HFFc6 (cell line): Measurements from ENCODE around the gene PRDM10. TPM values are rescaled to one million over a fixed set of nuclear protein-coding genes. Genes with fewer than 3 reads are reported as not detected.
A peak's percentile ranks its signal among the peaks of the same experiment; 100 is the strongest.

ENCODE experiments used
- DNase-seq: peaks from one replicate; pipeline ENCODE4 v3.0.0-alpha.2; 2018
- H3K27ac Mint-ChIP-seq: 2 replicates; pipeline ENCODE4 v1.8.0; 2020; ENCODE audit warnings: mild to moderate bottlenecking, mixed read lengths
- H3K27me3 Mint-ChIP-seq: 2 replicates; pipeline ENCODE4 v1.8.0; 2021; ENCODE audit warnings: mild to moderate bottlenecking, moderate library complexity, mixed read lengths; ENCODE audit not compliant: insufficient read depth
- H3K36me3 Mint-ChIP-seq: 2 replicates; pipeline ENCODE4 v1.8.0; 2021; ENCODE audit warnings: low read depth, mixed read lengths
- H3K4me1 Mint-ChIP-seq: 2 replicates; pipeline ENCODE4 v1.8.0; 2020; ENCODE audit warnings: low read depth, mixed read lengths
- H3K4me3 Mint-ChIP-seq: 2 replicates; pipeline ENCODE4 v1.8.0; 2020; ENCODE audit warnings: mild to moderate bottlenecking, moderate library complexity, mixed read lengths
- H3K9me3 Mint-ChIP-seq: 2 replicates; pipeline ENCODE4 v1.8.0; 2020; ENCODE audit warnings: mild to moderate bottlenecking, mixed read lengths
- total RNA-seq, 6 experiments: library from RNA; stranded (reverse); fragmentation: NEBNext Ultra II Directional; extraction: Animal tissue kit (Norgen Biotek cat#: 25700); gene quantifications; 2 replicates in 1 of 6; 3 replicates in 5 of 6; pipeline ENCODE4 v1.2.3, GENCODE V29; 2021
- TF ChIP-seq, protein P1 (sequence below): fragments of 200-600 bp; sonication (generic); IDR thresholded peaks from 2 replicates; pipeline ENCODE4 v1.5.0; 2021; ENCODE audit warnings: antibody characterized with exemption, mild to moderate bottlenecking

PRDM10 gene
- total RNA-seq, 6 experiments from 2014 or later: 7.0 to 8.6 (median 7.8) TPM

- Mint-ChIP-seq H3K27ac (no peak overlapping the region), H3K9me3 (no peaks in the 10 kb centered on the region), H3K36me3 (no peaks in the 10 kb centered on the region; the same call in 1 of the 2 replicates), H3K4me1 (peaks cover 43% of the 10 kb centered on the region), H3K4me3 (no peak overlapping the region), H3K27me3 (no peaks in the 10 kb centered on the region)
- no peak for DNase-seq
- TF ChIP-seq, protein P1, sequence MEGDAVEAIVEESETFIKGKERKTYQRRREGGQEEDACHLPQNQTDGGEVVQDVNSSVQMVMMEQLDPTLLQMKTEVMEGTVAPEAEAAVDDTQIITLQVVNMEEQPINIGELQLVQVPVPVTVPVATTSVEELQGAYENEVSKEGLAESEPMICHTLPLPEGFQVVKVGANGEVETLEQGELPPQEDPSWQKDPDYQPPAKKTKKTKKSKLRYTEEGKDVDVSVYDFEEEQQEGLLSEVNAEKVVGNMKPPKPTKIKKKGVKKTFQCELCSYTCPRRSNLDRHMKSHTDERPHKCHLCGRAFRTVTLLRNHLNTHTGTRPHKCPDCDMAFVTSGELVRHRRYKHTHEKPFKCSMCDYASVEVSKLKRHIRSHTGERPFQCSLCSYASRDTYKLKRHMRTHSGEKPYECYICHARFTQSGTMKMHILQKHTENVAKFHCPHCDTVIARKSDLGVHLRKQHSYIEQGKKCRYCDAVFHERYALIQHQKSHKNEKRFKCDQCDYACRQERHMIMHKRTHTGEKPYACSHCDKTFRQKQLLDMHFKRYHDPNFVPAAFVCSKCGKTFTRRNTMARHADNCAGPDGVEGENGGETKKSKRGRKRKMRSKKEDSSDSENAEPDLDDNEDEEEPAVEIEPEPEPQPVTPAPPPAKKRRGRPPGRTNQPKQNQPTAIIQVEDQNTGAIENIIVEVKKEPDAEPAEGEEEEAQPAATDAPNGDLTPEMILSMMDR: no peak
These were observed 6.3 kb downstream of the PRDM10 start for GRCh38 chr11:129996113-129996870.

DNA sequence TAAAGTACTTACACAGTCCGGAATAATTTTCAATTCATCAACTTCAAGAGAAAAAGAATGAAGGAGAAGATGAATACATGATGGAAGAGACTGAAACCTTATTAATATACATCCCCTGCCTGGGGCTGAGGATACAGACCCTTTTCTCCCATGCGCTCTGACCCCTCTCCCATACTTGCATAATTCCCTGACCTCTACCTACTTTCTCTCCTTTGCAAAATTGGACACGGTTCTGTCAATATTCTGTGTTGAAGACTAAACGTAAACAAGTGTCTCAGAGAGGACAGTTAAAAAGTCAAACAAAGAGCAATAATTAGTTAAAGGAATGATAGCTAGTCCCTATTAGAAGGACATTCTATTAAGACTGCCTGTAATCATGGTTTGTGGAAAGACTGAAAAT lies 7.5 kb downstream of the PRDM10 start:
- no peak for DNase-seq
- H3K36me3 Mint-ChIP-seq: no peaks in the 10 kb centered on the region; the same call in 1 of the 2 replicates
- no peak overlapping the region for H3K4me3 Mint-ChIP-seq
- peaks cover 32% of the 10 kb centered on the region for H3K4me1 Mint-ChIP-seq
- no peak overlapping the region for H3K27ac Mint-ChIP-seq
- TF ChIP-seq, protein P1: no peak
- no peaks in the 10 kb centered on the region for H3K27me3 Mint-ChIP-seq
- no peaks in the 10 kb centered on the region for H3K9me3 Mint-ChIP-seq

DNA sequence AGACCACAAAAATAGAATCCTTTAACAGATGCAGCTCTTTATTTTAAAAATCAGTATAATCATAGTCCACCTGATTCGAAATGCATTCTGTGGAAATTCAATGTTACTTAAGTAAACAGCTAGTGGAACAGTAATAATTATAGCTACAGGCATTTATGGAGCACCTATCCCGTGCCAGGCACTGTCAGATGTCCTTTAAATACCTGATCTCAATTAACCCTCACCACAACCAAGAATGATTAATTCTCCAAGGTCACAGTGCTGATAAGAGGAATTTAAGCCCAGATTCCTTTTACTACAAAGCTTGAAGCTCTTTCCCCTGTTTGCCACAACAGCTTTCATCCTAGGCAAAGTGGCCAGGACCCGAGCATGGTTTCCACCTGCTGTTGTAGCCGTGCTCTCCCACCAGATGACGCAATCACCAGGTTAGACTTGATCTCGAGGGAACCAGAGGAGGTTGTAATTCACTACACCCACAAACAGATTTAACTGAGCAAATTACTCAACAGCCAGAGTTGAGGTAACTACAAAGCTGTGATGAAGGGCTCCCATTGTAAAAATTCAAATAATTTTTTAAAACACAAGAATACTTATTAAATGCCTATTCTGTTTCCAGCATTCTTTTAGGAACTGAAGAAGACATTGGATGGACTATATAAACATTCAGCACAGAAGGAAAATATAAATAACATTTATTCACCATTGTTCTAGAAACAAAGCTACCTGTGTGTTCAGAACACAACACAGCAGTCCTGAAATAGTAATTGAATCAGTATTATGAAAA lies 10.3 kb downstream of the PRDM10 start:
- Mint-ChIP-seq H3K27me3 (no peaks in the 10 kb centered on the region), H3K9me3 (no peaks in the 10 kb centered on the region), H3K4me1 (peaks cover 25% of the 10 kb centered on the region), H3K4me3 (no peak overlapping the region), H3K27ac (no peak overlapping the region), H3K36me3 (peaks cover 5% of the 10 kb centered on the region; the same call in 1 of the 2 replicates)
- DNase-seq: peak; percentile 36
- TF ChIP-seq, protein P1: peak; percentile 42; the same call in 1 of the 2 replicates

GRCh38 chr11:129989149-129989813 lies 13.4 kb downstream of the PRDM10 start:
- TF ChIP-seq, protein P1: no peak
- no peaks in the 10 kb centered on the region for H3K9me3 Mint-ChIP-seq
- H3K4me1 Mint-ChIP-seq: peaks cover 15% of the 10 kb centered on the region
- H3K36me3 Mint-ChIP-seq: peaks cover 14% of the 10 kb centered on the region
- H3K4me3 Mint-ChIP-seq: no peak overlapping the region
- no peaks in the 10 kb centered on the region for H3K27me3 Mint-ChIP-seq
- H3K27ac Mint-ChIP-seq: no peak overlapping the region
- no peak for DNase-seq

DNA sequence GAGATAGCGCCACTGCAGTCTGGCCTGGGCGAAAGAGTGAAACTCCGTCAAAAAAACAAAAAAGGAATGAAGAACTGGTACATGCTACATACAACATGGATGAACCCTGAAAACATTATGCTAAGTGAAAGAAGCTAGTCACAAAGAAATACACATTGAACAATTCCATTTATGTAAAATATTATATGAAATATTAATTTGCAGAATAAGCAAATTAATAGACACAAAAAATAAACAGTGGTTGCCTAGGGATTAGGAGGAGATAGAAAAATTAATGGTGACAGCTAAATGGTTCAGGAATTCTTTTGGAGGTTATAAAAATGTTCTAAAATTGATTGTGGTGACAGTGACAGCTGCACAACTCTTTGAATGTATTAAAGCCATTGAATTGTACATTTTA lies 14.7 kb downstream of the PRDM10 start:
- no peak for DNase-seq
- no peaks in the 10 kb centered on the region for H3K27me3 Mint-ChIP-seq
- no peak overlapping the region for H3K4me3 Mint-ChIP-seq
- no peaks in the 10 kb centered on the region for H3K9me3 Mint-ChIP-seq
- no peak overlapping the region for H3K27ac Mint-ChIP-seq
- peaks cover 15% of the 10 kb centered on the region for H3K4me1 Mint-ChIP-seq
- peaks cover 14% of the 10 kb centered on the region for H3K36me3 Mint-ChIP-seq
- TF ChIP-seq, protein P1: no peak
